C4-2B (cell line): ENCODE results near the gene BMP7.

Experiments used
- ZFX ChIP-seq: fragments of 450-650 bp; IDR thresholded peaks from 2 replicates; pipeline ENCODE4 v1.6.1; 2017
- TF ChIP-seq, protein P1 (sequence below): fragments of 450-650 bp; conservative IDR thresholded peaks from 2 replicates; pipeline ENCODE4 v1.5.1; 2017; ENCODE audit warnings: mild to moderate bottlenecking

DNA sequence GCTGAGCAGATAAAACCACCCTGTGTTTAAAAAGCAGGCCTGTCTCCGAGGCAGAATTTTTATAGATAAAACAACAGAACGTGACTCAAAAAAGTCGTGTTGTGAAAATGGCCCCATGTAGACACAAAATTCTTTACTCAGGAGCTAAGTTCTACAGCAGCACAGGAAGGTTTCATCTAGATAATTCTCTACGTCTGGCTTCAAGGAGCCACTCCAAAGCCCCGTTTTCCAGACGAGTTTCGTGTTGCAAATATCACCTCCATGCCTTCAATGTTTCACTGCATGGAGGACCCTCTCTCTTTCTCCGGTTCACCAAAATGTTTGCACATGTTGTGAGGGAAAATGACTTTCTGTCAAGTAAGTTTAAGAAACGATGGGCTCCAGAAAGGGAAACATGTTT is 12.0 kb upstream of the BMP7 start:
- TF ChIP-seq, protein P1, sequence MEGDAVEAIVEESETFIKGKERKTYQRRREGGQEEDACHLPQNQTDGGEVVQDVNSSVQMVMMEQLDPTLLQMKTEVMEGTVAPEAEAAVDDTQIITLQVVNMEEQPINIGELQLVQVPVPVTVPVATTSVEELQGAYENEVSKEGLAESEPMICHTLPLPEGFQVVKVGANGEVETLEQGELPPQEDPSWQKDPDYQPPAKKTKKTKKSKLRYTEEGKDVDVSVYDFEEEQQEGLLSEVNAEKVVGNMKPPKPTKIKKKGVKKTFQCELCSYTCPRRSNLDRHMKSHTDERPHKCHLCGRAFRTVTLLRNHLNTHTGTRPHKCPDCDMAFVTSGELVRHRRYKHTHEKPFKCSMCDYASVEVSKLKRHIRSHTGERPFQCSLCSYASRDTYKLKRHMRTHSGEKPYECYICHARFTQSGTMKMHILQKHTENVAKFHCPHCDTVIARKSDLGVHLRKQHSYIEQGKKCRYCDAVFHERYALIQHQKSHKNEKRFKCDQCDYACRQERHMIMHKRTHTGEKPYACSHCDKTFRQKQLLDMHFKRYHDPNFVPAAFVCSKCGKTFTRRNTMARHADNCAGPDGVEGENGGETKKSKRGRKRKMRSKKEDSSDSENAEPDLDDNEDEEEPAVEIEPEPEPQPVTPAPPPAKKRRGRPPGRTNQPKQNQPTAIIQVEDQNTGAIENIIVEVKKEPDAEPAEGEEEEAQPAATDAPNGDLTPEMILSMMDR, result no peak
- TF ChIP-seq ZFX, result no peak
